VCaP (cell line): ENCODE results near the gene PRDX5.

Experiments used
- H3K27ac ChIP-seq: fragments of 450-650 bp; 2 replicates; pipeline ENCODE4 v1.5.1; 2017
- TF ChIP-seq, protein P1 (sequence below): fragments of 450-650 bp; conservative IDR thresholded peaks from 2 replicates; pipeline ENCODE4 v1.5.1; 2017; ENCODE audit warnings: mild to moderate bottlenecking, moderate library complexity

The PRDX5 gene

GRCh38 chr11:64352099-64352994, 34.4 kb downstream of the PRDX5 start:
- H3K27ac ChIP-seq: peak overlapping the region; percentile 4; the same call in 1 of the 2 replicates
- TF ChIP-seq, protein P1, sequence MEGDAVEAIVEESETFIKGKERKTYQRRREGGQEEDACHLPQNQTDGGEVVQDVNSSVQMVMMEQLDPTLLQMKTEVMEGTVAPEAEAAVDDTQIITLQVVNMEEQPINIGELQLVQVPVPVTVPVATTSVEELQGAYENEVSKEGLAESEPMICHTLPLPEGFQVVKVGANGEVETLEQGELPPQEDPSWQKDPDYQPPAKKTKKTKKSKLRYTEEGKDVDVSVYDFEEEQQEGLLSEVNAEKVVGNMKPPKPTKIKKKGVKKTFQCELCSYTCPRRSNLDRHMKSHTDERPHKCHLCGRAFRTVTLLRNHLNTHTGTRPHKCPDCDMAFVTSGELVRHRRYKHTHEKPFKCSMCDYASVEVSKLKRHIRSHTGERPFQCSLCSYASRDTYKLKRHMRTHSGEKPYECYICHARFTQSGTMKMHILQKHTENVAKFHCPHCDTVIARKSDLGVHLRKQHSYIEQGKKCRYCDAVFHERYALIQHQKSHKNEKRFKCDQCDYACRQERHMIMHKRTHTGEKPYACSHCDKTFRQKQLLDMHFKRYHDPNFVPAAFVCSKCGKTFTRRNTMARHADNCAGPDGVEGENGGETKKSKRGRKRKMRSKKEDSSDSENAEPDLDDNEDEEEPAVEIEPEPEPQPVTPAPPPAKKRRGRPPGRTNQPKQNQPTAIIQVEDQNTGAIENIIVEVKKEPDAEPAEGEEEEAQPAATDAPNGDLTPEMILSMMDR: no peak

GRCh38 chr11:64352995-64353714, 35.2 kb downstream of the PRDX5 start:
- peak overlapping the region; percentile 95; the same call in 1 of the 2 replicates for H3K27ac ChIP-seq
- TF ChIP-seq, protein P1: no peak

DNA sequence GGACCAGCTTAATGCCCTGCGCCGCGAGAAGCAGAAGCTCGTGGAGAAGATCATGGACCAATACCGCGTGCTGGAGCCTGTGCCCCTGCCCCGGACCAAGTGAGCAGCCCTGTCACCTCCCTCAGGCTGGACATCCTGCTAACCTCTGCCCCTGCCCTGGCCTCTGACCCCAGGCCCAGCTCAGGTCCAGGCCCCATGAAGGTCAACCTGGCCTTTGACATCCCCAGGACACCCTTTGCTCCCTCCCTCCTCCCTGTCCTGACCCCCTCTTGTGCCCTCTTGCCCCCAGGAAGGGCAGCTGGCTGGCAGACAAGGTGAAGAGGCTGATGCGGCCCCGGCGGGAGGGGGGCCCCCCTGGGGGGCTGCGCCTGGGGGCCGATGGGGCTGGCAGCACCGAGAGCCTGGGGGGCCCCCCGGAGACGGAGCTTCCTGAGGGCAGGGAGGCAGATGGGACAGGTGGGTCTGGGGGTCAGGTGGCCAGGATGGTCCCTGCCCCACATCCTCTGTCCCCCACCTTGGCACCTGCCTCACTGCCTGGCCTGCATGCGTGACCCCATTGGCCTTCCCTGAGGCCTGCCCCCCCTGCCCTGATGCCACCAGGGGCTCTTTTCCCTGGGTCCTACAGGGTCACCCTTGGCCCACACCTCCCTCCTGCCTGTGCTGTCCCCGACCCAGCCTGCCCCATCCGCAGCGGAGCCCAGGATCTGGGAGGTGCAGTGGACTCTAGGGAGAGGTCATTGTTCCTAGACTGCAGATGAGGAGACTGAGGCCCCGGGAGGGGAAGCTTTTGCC, 36.0 kb downstream of the PRDX5 start:
- peak overlapping the region; percentile 95; the same call in 1 of the 2 replicates for H3K27ac ChIP-seq
- TF ChIP-seq, protein P1: no peak

- peak overlapping the region; percentile 95 for H3K27ac ChIP-seq
- TF ChIP-seq, protein P1: peak; percentile 100
Observed at GRCh38 chr11:64355078-64355940, 37.4 kb downstream of the PRDX5 start.

- TF ChIP-seq, protein P1: peak; percentile 92
- H3K27ac ChIP-seq: peak overlapping the region; percentile 95
Observed at GRCh38 chr11:64356498-64357411, 38.8 kb downstream of the PRDX5 start.

GRCh38 chr11:64357446-64357845, 39.5 kb downstream of the PRDX5 start:
- TF ChIP-seq, protein P1: no peak
- H3K27ac ChIP-seq: peak overlapping the region; percentile 95
